Vagina (tissue), 2 donors: ENCODE data around the gene RAPGEF6.

Source experiments
- POLR2A ChIP-seq, 2 donors: fragments of 450-650 bp; IDR thresholded peaks; one replicate each; pipeline ENCODE4 v1.6.1; 2017; ENCODE audit warnings: antibody characterized with exemption in 2 of 2, mild to moderate bottlenecking in 2 of 2, moderate library complexity in 2 of 2
- POLR2AphosphoS5 ChIP-seq, 2 donors: sonication (generic); formaldehyde crosslinking; IDR thresholded peaks; one replicate each; pipeline ENCODE4 v1.9.0; 2017; ENCODE audit warnings: antibody characterized with exemption in 2 of 2, mild to moderate bottlenecking in 2 of 2, low read depth in 1 of 2; ENCODE audit not compliant: insufficient read depth in 1 of 2
- TF ChIP-seq, protein P1 (sequence below), 3 experiments: fragments of 450-650 bp in 2 of 3; fragments of 200-600 bp in 1 of 3; sonication (generic) in 1 of 3; IDR thresholded peaks; one replicate each; pipeline ENCODE4 v1.5.1; 2017 to 2019; ENCODE audit warnings: antibody characterized with exemption in 3 of 3, mild to moderate bottlenecking in 2 of 3, moderate library complexity in 2 of 3

DNA sequence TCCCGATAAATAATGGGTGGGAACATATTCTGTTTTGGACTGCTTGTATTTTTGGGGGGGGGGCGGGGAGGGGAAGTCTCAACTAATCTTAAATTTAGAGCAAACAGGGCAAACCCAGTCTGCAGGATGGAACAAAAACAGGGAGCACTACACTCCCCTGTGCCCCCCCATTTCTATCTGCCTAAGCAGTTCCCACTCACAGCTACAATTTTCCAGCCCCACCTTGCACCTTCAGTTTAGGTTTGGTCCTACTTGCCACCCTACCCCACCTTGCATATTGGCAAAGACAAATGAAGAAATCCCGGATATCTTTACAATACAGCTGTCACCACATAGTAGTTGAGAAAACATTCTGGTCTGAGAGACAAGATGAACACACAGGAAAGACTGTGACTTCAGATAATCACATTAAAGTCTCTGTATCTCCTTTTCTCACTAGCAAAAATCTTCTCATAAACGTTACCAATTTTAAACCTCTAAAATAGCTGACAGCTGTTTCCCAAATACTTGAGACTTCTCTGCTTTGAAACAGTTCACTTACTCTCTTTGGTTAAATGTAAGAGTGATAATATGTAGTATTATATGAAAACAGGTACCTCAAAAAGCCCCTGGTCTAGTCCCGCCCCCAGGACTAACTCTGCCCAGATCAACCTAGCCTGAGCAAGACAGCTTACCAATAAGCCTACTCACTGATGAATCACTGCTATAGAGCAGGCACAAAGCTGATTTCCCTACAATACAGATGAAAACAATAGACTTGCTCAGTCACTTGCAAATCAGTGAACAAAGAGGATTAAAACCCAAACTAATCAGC lies 5.2 kb upstream of the RAPGEF6 start:
- TF ChIP-seq POLR2A (IDR thresholded peaks at IDR 0.05), result no peak
- TF ChIP-seq, protein P1, sequence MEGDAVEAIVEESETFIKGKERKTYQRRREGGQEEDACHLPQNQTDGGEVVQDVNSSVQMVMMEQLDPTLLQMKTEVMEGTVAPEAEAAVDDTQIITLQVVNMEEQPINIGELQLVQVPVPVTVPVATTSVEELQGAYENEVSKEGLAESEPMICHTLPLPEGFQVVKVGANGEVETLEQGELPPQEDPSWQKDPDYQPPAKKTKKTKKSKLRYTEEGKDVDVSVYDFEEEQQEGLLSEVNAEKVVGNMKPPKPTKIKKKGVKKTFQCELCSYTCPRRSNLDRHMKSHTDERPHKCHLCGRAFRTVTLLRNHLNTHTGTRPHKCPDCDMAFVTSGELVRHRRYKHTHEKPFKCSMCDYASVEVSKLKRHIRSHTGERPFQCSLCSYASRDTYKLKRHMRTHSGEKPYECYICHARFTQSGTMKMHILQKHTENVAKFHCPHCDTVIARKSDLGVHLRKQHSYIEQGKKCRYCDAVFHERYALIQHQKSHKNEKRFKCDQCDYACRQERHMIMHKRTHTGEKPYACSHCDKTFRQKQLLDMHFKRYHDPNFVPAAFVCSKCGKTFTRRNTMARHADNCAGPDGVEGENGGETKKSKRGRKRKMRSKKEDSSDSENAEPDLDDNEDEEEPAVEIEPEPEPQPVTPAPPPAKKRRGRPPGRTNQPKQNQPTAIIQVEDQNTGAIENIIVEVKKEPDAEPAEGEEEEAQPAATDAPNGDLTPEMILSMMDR (IDR thresholded peaks at IDR 0.05), result no peak
- no peak for TF ChIP-seq POLR2AphosphoS5 (IDR thresholded peaks at IDR 0.05; ENCODE audit: insufficient read depth in 1 of 2, low read depth in 1 of 2)
